ENCODE measurements around the gene DMD. TPM values are rescaled to one million over a fixed set of nuclear protein-coding genes. Genes with fewer than 3 reads are reported as not detected.

Gene DMD
- total RNA-seq, 1 donor from 2014 or later: 23.9 TPM

DNA sequence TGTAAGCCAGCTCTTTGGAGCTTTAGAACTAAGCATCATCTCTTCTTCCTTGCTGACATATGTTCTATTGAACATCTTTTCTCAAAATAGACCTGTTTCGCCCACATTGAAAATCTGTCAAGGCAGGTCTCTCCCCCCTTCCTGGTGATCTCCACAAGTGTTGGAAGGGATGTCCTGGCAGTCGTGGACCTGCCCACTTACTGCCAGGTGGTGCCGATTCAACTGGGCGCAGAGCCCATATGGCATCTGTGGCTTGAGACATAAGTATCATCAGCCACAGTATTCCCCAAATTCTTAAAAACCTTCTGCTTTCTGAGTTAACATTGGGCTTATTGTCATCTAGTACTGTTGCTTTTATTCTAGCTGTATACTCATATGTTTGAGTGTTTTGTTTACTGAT, 1170.2 kb downstream of the DMD start:
- DNase-seq (ENCODE audit: low spot score, unreplicated experiment): no peak
- TF ChIP-seq, protein P1, sequence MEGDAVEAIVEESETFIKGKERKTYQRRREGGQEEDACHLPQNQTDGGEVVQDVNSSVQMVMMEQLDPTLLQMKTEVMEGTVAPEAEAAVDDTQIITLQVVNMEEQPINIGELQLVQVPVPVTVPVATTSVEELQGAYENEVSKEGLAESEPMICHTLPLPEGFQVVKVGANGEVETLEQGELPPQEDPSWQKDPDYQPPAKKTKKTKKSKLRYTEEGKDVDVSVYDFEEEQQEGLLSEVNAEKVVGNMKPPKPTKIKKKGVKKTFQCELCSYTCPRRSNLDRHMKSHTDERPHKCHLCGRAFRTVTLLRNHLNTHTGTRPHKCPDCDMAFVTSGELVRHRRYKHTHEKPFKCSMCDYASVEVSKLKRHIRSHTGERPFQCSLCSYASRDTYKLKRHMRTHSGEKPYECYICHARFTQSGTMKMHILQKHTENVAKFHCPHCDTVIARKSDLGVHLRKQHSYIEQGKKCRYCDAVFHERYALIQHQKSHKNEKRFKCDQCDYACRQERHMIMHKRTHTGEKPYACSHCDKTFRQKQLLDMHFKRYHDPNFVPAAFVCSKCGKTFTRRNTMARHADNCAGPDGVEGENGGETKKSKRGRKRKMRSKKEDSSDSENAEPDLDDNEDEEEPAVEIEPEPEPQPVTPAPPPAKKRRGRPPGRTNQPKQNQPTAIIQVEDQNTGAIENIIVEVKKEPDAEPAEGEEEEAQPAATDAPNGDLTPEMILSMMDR (IDR thresholded peaks at IDR 0.05; ENCODE audit: unreplicated experiment): no peak
- Mint-ChIP-seq H3K36me3 (ENCODE audit: insufficient read depth) (peaks cover 1% of the 10 kb centered on the region), H3K27me3 (no peaks in the 10 kb centered on the region), H3K4me1 (ENCODE audit: low read depth) (peaks cover 6% of the 10 kb centered on the region), H3K27ac (no peak overlapping the region), H3K9me3 (ENCODE audit: low read depth) (peaks cover 45% of the 10 kb centered on the region), H3K4me3 (ENCODE audit: low read depth) (no peak overlapping the region)

DNA sequence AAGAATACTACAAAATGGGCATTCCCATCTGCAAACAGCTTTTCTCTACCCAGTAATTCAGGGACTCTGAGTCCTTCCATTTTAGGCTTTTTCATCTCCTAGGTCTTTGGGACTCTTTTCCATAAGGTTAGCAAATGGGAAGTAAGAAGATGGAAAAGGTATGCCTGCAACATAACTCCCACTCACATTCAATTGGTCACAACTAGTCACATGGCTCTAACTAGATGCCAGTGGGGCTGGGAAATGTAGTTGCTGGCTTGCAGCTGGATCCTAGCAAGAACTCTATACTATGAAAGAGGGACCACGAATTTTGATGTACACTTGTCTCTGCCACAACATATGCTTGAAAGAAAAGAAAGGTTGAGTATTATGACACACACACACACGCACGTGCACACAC, 1184.6 kb downstream of the DMD start:
- no peak overlapping the region for H3K4me3 Mint-ChIP-seq (ENCODE audit: low read depth)
- H3K27me3 Mint-ChIP-seq: no peaks in the 10 kb centered on the region
- H3K4me1 Mint-ChIP-seq (ENCODE audit: low read depth): peaks cover 2% of the 10 kb centered on the region
- TF ChIP-seq, protein P1 (IDR thresholded peaks at IDR 0.05; ENCODE audit: unreplicated experiment): no peak
- no peak overlapping the region for H3K27ac Mint-ChIP-seq
- H3K36me3 Mint-ChIP-seq (ENCODE audit: insufficient read depth): no peaks in the 10 kb centered on the region
- H3K9me3 Mint-ChIP-seq (ENCODE audit: low read depth): peaks cover 29% of the 10 kb centered on the region
- no peak for DNase-seq (ENCODE audit: low spot score, unreplicated experiment)

DNA sequence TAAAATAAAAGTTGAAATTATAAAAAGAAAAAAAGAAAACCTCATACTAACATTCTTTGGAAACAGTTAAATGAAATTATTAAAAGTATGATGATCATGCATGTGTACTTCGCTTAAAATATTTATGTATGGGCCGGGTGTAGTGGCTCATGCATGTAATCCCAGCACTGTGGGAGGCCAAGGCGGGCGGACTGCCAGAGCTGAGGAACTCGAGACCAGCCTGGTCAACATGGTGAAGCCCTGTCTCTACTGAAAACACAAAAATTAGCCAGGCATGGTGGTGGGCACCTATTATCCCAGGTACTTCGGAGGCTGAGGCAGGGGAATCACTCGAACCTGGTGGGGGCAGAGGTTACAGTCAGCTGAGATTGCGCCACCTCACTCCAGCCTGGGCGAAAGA, 1187.3 kb downstream of the DMD start:
- Mint-ChIP-seq H3K27ac (no peak overlapping the region), H3K4me1 (ENCODE audit: low read depth) (no peaks in the 10 kb centered on the region), H3K9me3 (ENCODE audit: low read depth) (peaks cover 35% of the 10 kb centered on the region), H3K36me3 (ENCODE audit: insufficient read depth) (no peaks in the 10 kb centered on the region), H3K27me3 (no peaks in the 10 kb centered on the region), H3K4me3 (ENCODE audit: low read depth) (no peak overlapping the region)
- DNase-seq (ENCODE audit: low spot score, unreplicated experiment): no peak
- TF ChIP-seq, protein P1 (IDR thresholded peaks at IDR 0.05; ENCODE audit: unreplicated experiment): no peak

DNA sequence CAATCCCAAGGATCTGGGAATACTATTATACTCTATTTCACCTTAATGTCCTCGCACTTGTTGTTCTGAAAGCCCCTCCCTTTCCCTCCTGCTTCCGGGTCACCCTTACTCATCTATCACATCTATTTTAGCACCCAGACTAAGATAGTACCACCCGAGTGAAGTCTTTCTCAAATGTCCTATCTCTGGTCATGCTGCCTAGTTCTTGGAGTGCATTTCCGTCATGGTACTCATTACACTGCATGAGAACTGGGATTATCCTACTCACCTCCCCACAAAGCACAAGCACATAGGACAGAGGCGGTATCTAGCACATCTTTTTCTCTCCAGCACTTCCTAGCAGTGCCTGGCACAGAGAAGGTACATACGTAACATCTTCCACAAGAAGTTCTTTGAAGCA, 1195.2 kb downstream of the DMD start:
- no peaks in the 10 kb centered on the region for H3K4me1 Mint-ChIP-seq (ENCODE audit: low read depth)
- no peak overlapping the region for H3K4me3 Mint-ChIP-seq (ENCODE audit: low read depth)
- H3K9me3 Mint-ChIP-seq (ENCODE audit: low read depth): peaks cover 47% of the 10 kb centered on the region
- DNase-seq (ENCODE audit: low spot score, unreplicated experiment): no peak
- TF ChIP-seq, protein P1 (IDR thresholded peaks at IDR 0.05; ENCODE audit: unreplicated experiment): no peak
- no peaks in the 10 kb centered on the region for H3K36me3 Mint-ChIP-seq (ENCODE audit: insufficient read depth)
- H3K27me3 Mint-ChIP-seq: no peaks in the 10 kb centered on the region
- H3K27ac Mint-ChIP-seq: no peak overlapping the region

DNA sequence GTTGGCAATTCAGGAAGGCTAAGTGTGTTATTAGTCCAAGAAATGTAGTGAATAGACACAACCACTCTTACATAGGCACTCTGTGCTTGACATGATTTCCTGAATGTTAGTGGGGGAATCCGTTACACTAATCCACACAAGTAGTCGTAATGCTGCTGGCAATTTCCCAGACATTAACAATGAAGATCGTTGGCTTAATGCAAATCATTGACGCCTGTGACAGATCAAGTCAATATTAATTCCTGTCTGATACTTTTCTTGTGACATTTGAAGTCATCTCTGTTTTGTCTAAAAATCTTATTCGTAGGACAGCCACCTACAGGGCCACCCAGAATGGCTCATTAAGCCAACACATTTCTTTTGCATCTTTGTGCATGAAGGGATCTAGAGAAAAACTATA, 1200.4 kb downstream of the DMD start:
- Mint-ChIP-seq H3K27ac (no peak overlapping the region), H3K4me3 (ENCODE audit: low read depth) (no peak overlapping the region), H3K9me3 (ENCODE audit: low read depth) (peaks cover 17% of the 10 kb centered on the region), H3K4me1 (ENCODE audit: low read depth) (peaks cover 3% of the 10 kb centered on the region), H3K27me3 (no peaks in the 10 kb centered on the region), H3K36me3 (ENCODE audit: insufficient read depth) (no peaks in the 10 kb centered on the region)
- TF ChIP-seq, protein P1 (IDR thresholded peaks at IDR 0.05; ENCODE audit: unreplicated experiment): no peak
- no peak for DNase-seq (ENCODE audit: low spot score, unreplicated experiment)
